H1 (cell line): Measurements from ENCODE around the gene ANKRD17. TPM values are rescaled to one million over a fixed set of nuclear protein-coding genes. Genes with fewer than 3 reads are reported as not detected.

Experiments
- CHD7 ChIP-seq: fragments of 300-600 bp; sonication (generic); IDR thresholded peaks from 2 replicates; pipeline ENCODE4 v1.7.1; 2012; ENCODE audit warnings: low read length, moderate library complexity, mild to moderate bottlenecking, inconsistent platforms; ENCODE audit not compliant: insufficient replicate concordance
- polyA plus RNA-seq, 7 experiments: library from polyadenylated mRNA; depleted of rRNA in 3 of 7; stranded (reverse) in 5 of 7; unstranded in 2 of 7; fragments of >200 nt in 5 of 7; fragments of 200-250 nt in 2 of 7; gene quantifications; 1 replicate in 5 of 7; 2 replicates in 1 of 7; 4 replicates in 1 of 7; pipeline versions ENCODE4 v1.2.1 to v1.2.3, GENCODE V29; 2011 to 2013; ENCODE audit warnings: missing spikeins in 2 of 7, mixed read lengths in 2 of 7
- total RNA-seq: library from RNA; stranded (reverse); fragmentation: NEBNext Ultra II Directional; extraction: Animal tissue kit (Norgen Biotek cat#: 25700); gene quantifications from 2 replicates; pipeline ENCODE4 v1.2.1, GENCODE V29; 2021

Gene ANKRD17
- total and polyA plus RNA-seq, 2 of the 8 experiments (the other 6 are each of a cell fraction or from before 2014, with no cell fraction given), result 42.4 to 93.7 TPM

DNA sequence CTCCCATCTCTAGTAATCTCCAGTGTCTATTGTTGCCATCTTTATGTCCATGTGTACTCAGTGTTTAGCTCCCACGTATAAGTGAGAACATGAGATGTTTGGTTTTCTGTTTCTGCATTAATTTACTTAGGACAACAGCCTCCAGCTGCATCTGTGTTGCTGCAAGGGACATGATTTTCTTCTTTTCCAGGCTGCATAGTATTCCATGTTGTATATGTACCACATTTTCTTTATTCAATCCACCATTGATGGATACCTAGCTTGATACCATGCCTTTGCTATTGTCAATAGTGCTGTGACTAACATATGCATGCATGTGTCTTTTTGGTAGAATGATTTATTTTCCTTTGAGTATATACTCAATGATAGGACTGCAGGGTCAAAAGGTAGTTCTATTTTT, 18.6 kb upstream of the ANKRD17 start (continued):
- TF ChIP-seq CHD7, result no peak
